Cardiac ventricle fibroblast (primary cell): ENCODE data around the gene KIF22. TPM values are rescaled to one million over a fixed set of nuclear protein-coding genes. Genes with fewer than 3 reads are reported as not detected.

Experiments used
- total RNA-seq: library from RNA; depleted of rRNA; stranded (reverse); fragments of >200 nt; gene quantifications from 2 replicates; pipeline ENCODE4 v1.2.3, GENCODE V29; 2015

KIF22 gene
- 13.0 and 13.5 TPM in 2 replicates for total RNA-seq

DNA sequence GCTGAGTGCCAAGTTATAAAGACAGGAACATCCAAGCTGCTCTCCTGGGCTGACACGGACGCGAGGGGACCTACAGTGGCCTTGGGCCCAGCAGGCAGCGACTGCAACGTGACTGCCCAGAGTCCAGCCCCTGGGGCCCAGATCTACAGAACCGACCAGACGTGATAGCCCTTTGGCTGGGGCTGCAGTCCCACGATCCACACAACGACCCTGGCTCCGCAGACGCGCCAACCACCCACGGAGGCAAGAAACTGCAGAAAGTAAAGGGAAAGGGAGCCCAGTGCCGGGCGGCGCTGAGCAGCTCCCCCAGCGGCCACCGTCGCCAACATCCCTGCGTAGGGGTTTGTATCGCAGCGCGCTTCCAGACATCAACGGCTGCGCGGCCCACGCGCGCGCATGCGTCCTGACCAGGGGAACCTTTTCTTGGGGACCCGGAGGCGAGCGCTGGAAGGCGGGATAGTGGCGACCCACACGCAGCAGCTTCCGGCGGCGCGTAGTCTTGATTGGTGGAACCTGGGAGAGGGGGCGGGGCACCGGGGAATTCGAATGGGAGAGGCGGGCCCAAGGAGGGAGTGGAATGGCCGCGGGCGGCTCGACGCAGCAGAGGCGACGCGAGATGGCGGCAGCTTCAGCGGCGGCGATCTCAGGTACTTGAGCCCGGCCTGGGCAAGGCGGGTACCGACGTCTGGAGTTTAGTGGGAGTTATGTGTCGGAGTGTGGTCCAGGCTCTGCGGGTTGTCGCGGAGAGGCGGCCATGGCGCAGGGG is at the start of gene KIF22:
KIF22 (plus strand) TSS at position 569 of the 766 bp plus-strand sequence; CDS start at position 578, 9 bp downstream.

DNA sequence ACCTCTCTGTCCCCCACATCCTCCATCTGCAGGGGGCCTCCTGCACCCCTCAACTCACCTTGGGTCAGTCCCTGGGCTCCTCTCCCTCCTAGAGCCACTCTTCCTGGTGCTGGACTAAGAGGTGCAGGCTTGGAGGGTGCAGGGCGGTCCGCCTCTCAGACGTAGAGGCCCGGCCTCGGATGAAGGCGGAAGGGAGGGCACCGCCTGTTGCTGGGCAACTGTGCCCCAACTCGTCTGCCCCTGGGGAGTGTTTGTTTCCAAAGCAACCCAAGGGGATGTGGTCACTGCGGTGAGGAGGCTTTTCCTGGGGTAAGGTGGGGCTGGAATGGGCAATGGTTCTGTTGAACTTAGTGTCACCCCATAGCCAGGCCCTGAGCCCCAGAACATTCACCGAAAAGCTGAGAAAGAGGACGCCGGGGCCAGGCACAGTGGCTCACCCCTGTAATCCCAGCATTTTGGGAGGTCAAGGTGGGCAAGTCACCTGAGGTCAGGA is 44.7 kb upstream of the KIF22 start, which contains the start of gene C16orf54:
C16orf54 (minus strand) TSS at position 138 of the 493 bp plus-strand sequence. CDS start 1,039 bp downstream, outside the sequence.

DNA sequence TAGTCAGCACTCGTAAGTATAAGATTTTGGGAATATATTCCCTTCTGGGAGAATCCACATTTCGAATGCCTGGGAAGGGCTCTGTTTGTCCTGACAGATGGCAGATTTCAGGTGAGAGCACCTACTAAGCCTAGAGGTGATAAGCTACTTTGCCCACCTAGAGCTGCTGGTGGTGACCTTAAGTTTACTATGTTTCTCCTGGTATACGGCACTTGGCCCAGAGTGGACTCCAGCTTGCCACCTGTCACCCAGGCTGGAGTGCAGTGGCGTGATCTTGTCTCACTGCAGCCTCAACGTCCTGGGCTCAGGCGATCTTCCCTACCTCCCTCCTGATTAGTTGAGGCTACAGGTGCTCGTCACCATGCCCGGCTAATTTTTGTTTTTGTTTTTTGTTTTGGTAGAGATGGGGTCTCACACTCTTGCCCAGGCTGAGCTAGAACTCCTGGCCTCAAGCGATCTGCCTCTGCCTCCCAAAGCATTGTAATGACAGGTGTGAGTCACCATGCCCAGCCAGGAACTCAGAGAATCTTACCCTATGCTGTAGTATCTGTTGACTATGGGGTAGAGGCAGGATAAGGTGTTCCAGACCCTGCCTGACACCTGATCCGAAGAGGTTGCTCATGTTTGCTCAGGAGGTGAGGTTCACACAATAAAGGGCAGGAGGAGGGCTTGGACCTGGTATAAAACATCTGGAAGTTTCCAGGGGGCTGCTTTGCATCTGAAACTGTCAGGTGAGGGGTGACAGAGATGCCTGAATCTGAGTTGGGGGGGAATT is 12.8 kb upstream of the KIF22 start, which contains the start of gene ZG16:
ZG16 (plus strand) TSS at position 681 of the 775 bp plus-strand sequence. CDS start 1,011 bp downstream, outside the sequence.

DNA sequence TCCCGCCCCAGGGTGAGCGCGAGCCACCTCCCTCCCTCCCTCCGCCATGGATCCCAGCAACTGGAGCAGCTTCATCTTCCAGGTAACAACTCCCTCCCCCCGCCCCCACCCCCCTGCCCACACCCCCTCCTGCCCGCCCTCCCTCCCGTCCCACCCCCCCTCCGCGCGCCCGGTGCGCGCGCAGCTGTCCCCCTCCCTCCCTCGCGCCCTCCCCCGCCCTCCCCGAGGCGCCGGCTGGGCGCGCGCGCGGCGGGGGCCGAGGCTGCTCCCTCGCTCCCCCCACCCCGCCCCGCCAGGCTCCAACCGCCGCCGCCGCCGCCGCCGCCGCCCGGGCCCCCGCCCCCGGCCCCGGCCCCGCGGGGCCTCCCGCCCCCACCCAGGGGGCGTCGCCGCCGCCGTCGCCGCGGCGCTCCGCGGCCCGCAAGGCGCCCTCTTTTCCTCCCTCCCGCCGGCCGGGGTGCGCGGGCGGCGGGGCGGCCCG is 15.6 kb downstream of the KIF22 start, which contains the start of gene MAZ:
MAZ (plus strand) TSS at position 431 of the 481 bp plus-strand sequence. CDS start 173 bp downstream, outside the sequence.

DNA sequence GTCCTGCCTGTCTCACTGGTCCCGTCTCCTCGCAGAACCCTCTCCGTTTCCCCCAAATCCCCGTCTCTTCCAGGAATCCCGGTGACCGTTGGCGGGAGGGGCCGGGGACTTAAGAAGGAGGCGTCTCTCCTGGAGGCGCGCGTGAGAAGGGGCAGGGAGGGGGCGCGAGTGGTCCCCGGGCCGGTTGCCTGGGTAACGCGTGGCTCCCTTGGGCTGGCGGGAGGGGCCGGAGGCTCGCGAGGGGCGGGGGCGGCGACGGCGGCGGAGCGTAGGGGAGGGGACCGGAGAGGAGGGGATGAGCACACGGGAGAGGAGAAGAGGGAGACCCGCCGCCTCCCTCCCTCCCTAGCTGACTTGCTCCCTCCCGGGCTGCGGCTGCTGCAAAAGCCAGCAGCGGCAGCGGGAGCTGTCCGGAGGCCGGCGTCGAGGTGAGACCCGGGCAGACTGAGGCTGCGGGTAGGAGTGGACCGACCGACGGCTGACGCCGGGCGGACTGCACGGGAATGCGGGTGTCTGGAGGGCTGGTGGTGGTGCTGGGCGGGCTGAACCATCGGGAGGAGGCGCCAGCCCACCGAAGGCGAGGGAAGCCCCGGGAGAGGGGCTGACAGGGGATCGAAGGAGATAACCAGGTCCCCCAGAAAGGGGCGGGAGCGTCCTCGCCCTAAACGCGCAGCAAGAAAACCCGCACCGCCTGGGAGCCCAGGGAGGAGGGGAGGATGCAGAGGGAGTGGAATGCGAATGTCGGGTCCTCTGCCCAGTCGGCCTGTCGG is 21.5 kb downstream of the KIF22 start, which contains the start of gene PRRT2:
PRRT2 (plus strand) TSS at position 298 of the 770 bp plus-strand sequence. CDS start 862 bp downstream, outside the sequence.

DNA sequence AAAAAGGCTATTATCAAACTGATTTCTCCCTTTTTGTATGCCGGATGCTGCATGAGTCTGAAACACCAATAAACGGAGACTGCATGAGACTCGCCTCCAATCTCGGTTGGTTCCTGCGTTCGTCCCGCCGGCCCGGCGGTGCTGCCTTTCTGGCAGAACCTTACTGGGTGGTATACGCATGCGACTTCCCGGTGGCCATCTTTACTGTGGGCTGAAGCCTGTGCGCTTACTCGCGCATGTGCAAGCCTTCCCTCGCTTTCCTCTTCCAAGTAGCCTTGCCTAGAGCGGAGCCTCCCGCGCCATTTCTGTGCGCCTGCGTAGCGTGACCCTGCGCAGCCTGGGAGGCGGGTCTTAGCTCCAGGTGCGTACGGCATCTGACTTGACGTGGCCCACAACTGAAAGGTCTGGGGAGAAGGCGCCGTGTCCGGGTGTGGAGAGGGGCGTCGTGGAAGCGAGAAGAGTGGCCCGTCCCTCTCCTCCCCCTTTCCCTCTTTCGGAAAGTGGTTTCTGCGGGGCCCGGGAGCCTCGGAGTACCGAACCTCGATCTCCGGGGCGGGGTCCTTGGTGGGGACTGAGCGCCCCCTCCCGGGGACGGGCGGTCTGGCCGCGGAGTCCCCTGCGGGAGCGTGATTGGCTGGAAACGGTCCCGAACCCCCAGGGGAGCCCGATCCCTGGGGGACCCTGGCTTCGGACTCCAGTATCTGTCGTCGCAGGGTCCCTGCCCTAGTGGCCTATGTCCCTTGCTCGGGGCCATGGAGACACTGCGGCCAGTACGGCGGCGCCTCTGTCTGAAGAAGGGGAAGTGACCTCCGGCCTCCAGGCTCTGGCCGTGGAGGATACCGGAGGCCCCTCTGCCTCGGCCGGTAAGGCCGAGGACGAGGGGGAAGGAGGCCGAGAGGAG is 25.5 kb downstream of the KIF22 start, which contains the start of gene PAGR1:
PAGR1 (plus strand) TSS at position 360 of the 901 bp plus-strand sequence; CDS start at position 734, 374 bp downstream.

DNA sequence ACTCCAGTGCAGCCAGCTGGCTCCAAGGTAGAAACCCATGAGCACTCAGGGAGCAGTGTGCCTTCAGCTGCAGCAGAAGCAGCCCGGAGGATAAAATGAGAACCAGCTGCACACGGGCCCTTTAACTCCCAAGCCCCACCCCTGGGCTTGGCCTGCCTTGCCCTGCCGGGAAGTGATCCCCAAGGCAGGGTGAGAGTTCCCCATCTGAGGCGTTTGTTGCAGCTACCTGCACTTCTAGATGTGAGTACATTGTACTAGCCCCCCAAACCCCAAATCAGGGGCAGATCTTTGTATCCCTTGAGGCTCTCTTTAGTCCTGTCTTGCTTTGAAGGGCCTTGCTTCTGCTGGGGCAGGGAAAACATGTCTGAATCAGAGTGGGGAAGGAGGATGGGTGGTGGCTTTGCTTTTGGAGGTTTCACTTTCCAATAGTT is 29.7 kb downstream of the KIF22 start, which contains the start of gene MVP:
MVP (plus strand) TSS at position 192 of the 431 bp plus-strand sequence. CDS start 10,088 bp downstream, outside the sequence.

Other genes starting within 250 kb of the KIF22 start
- gene SPN, start 127.5 kb upstream of the KIF22 start, total RNA-seq, result not detected in 2 replicates
- 4.1 and 6.0 TPM in 2 replicates for gene QPRT, start 111.6 kb upstream of the KIF22 start, total RNA-seq
- not detected in 2 replicates for gene C16orf54, start 44.8 kb upstream of the KIF22 start, total RNA-seq
- not detected in 2 replicates for gene ZG16, start 12.5 kb upstream of the KIF22 start, total RNA-seq
- 95.2 and 108 TPM in 2 replicates for gene MAZ, start 15.8 kb downstream of the KIF22 start, total RNA-seq
- gene PRRT2, start 21.4 kb downstream of the KIF22 start, total RNA-seq, result 0.78 and 1.2 TPM in 2 replicates
- 25.6 and 29.2 TPM in 2 replicates for gene PAGR1, start 25.4 kb downstream of the KIF22 start, total RNA-seq
- gene MVP, start 29.7 kb downstream of the KIF22 start, total RNA-seq, result 224 and 249 TPM in 2 replicates
- gene CDIPT, start 72.5 kb downstream of the KIF22 start, total RNA-seq, result 102 and 110 TPM in 2 replicates
- gene SEZ6L2, start 108.8 kb downstream of the KIF22 start, total RNA-seq, result 43.9 and 57.2 TPM in 2 replicates
- gene ASPHD1, start 109.7 kb downstream of the KIF22 start, total RNA-seq, result 7.2 and 11.4 TPM in 2 replicates
- gene KCTD13, start 135.5 kb downstream of the KIF22 start, total RNA-seq, result 5.7 and 9.7 TPM in 2 replicates
- 104 and 105 TPM in 2 replicates for gene TMEM219, start 171.3 kb downstream of the KIF22 start, total RNA-seq
- 32.1 and 33.8 TPM in 2 replicates for gene TAOK2, start 183.1 kb downstream of the KIF22 start, total RNA-seq
- 6.9 and 9.7 TPM in 2 replicates for gene HIRIP3, start 204.9 kb downstream of the KIF22 start, total RNA-seq
- gene INO80E, start 205.5 kb downstream of the KIF22 start, total RNA-seq, result 30.0 and 58.5 TPM in 2 replicates
- gene DOC2A, start 220.3 kb downstream of the KIF22 start, total RNA-seq, result not detected in 2 replicates
- not detected in 2 replicates for gene C16orf92, start 232.4 kb downstream of the KIF22 start, total RNA-seq
- not detected in 2 replicates for gene TLCD3B, start 240.5 kb downstream of the KIF22 start, total RNA-seq